IMR-90 (cell line): ENCODE data around the gene PBRM1. TPM values are rescaled to one million over a fixed set of nuclear protein-coding genes. Genes with fewer than 3 reads are reported as not detected.

ENCODE experiments used
- ATAC-seq: fragments of 200-7000 bp; cut with Tn5 transposase; 2 replicates; pipeline ENCODE4 v1.9.1; 2020; ENCODE audit warnings: low read depth, mild to moderate bottlenecking, moderate library complexity
- BruUV-seq: library from RNA; stranded (reverse); fragments of 400-500 nt; replicated peaks from 2 replicates; lab custom pipeline; 2021; lab: Mats Ljungman, UMichigan
- CTCF ChIA-PET: fragments of 300-600 bp; formaldehyde crosslinking; extraction: SDS; loops from one replicate; lab custom pipeline; 2021; ENCODE audit warnings: antibody characterized with exemption; lab: Yijun Ruan, JAX
- POLR2A ChIA-PET: fragments of 300-600 bp; sonication (Branson Sonifier 250); formaldehyde crosslinking; loops from one replicate; lab custom pipeline; 2022; ENCODE audit warnings: antibody characterized with exemption; ENCODE audit not compliant: unreplicated experiment; lab: Charles Lee
- DNase-seq: peaks from one replicate; pipeline ENCODE4 v3.0.0; 2013
- H2AFZ ChIP-seq: replicated peaks from 2 replicates; pipeline ENCODE3; 2013; ENCODE audit warnings: low read length, mild to moderate bottlenecking; ENCODE audit not compliant: poor library complexity
- H2AK5ac ChIP-seq: 2 replicates; pipeline ENCODE4 v1.6.1; 2013; ENCODE audit warnings: low read depth, low read length, inconsistent platforms
- H2AK9ac ChIP-seq: replicated peaks from 2 replicates; pipeline ENCODE3; 2013; ENCODE audit warnings: mild to moderate bottlenecking, low read depth, low read length, moderate library complexity; ENCODE audit not compliant: poor library complexity
- H2BK120ac ChIP-seq: 2 replicates; pipeline ENCODE4 v1.6.1; 2013; ENCODE audit warnings: low read depth, low read length, inconsistent platforms
- H2BK15ac ChIP-seq: 3 replicates; pipeline ENCODE4 v1.6.1; 2013; ENCODE audit warnings: low read depth, low read length, inconsistent platforms
- H2BK20ac ChIP-seq: 2 replicates; pipeline ENCODE4 v1.6.1; 2013; ENCODE audit warnings: low read depth, mild to moderate bottlenecking, inconsistent platforms, low read length, moderate library complexity
- H2BK5ac ChIP-seq: 2 replicates; pipeline ENCODE4 v1.6.1; 2013; ENCODE audit warnings: mild to moderate bottlenecking, low read depth, low read length, inconsistent platforms; ENCODE audit not compliant: poor library complexity, severe bottlenecking
- H3K14ac ChIP-seq: replicated peaks from 2 replicates; pipeline ENCODE4 v1.6.1; 2013; ENCODE audit warnings: low read depth, low read length, inconsistent platforms
- H3K18ac ChIP-seq: 2 replicates; pipeline ENCODE4 v1.6.1; 2013; ENCODE audit warnings: low read depth, low read length, control low read depth
- H3K23ac ChIP-seq: 2 replicates; pipeline ENCODE4 v1.6.1; 2013; ENCODE audit warnings: low read depth, low read length, inconsistent platforms
- H3K27ac ChIP-seq: 2 replicates; pipeline ENCODE4 v1.5.1; 2013; ENCODE audit warnings: mild to moderate bottlenecking, control low read depth, low read length; ENCODE audit not compliant: insufficient read depth
- H3K27me3 ChIP-seq: 2 replicates; pipeline ENCODE4 v1.6.1; 2013; ENCODE audit warnings: low read length; ENCODE audit not compliant: control insufficient read depth, insufficient read depth
- H3K36me3 ChIP-seq: 2 replicates; pipeline ENCODE4 v1.6.1; 2013; ENCODE audit warnings: low read length, mixed read lengths; ENCODE audit not compliant: control insufficient read depth, insufficient read depth
- H3K4ac ChIP-seq: 2 replicates; pipeline ENCODE4 v1.6.1; 2013; ENCODE audit warnings: low read depth, low read length, inconsistent platforms
- H3K4me1 ChIP-seq: 2 replicates; pipeline ENCODE4 v1.6.1; 2013; ENCODE audit warnings: low read length, mixed read lengths; ENCODE audit not compliant: control insufficient read depth, insufficient read depth
- H3K4me2 ChIP-seq: 2 replicates; pipeline ENCODE4 v1.6.1; 2013; ENCODE audit warnings: low read depth, mild to moderate bottlenecking, control low read depth, low read length, moderate library complexity
- H3K4me3 ChIP-seq: 2 replicates; pipeline ENCODE4 v1.5.1; 2013; ENCODE audit warnings: low read depth, mild to moderate bottlenecking, control low read depth, low read length, moderate library complexity; ENCODE audit not compliant: insufficient read depth
- H3K56ac ChIP-seq: 2 replicates; pipeline ENCODE4 v1.6.1; 2013; ENCODE audit warnings: low read length, inconsistent platforms; ENCODE audit not compliant: insufficient read depth; ENCODE audit errors: extremely low read depth
- H3K79me1 ChIP-seq, 2 experiments: 2 replicates each; pipeline ENCODE4 v1.6.1; 2013; ENCODE audit warnings: low read length in 2 of 2, inconsistent platforms in 1 of 2, low read depth in 1 of 2
- H3K9ac ChIP-seq: 2 replicates; pipeline ENCODE4 v1.6.1; 2013; ENCODE audit warnings: low read depth, low read length, control low read depth
- H3K9me1 ChIP-seq: 2 replicates; pipeline ENCODE4 v1.6.1; 2013; ENCODE audit warnings: low read length, inconsistent platforms; ENCODE audit not compliant: insufficient read depth
- H3K9me3 ChIP-seq: 2 replicates; pipeline ENCODE4 v1.6.1; 2013; ENCODE audit warnings: low read length; ENCODE audit not compliant: control insufficient read depth, insufficient read depth
- H4K20me1 ChIP-seq: 2 replicates; pipeline ENCODE4 v1.6.1; 2013; ENCODE audit warnings: low read length, inconsistent platforms; ENCODE audit not compliant: insufficient read depth
- H4K5ac ChIP-seq: 2 replicates; pipeline ENCODE4 v1.6.1; 2013; ENCODE audit warnings: mild to moderate bottlenecking, low read depth, low read length, control low read depth
- H4K8ac ChIP-seq, 2 experiments: 2 replicates each; pipeline ENCODE4 v1.6.1; 2013; ENCODE audit warnings: low read depth in 2 of 2, low read length in 2 of 2, control low read depth in 1 of 2, inconsistent platforms in 1 of 2
- H4K91ac ChIP-seq: 2 replicates; pipeline ENCODE4 v1.6.1; 2013; ENCODE audit warnings: low read depth, low read length, inconsistent platforms; ENCODE audit not compliant: insufficient read depth
- BHLHE40 ChIP-seq: fragments of 150-350 bp; IDR thresholded peaks from 2 replicates; pipeline ENCODE4 v1.6.1; 2016; ENCODE audit warnings: mild to moderate bottlenecking, low read depth, low read length
- CEBPB ChIP-seq: IDR thresholded peaks from 2 replicates; pipeline ENCODE4 v1.6.1; 2012; ENCODE audit warnings: low read depth, low read length, improper control_type of control experiment
- CHD1 ChIP-seq: IDR thresholded peaks from 2 replicates; pipeline ENCODE4 v1.6.1; 2012; ENCODE audit warnings: low read depth, low read length, improper control_type of control experiment
- FOS ChIP-seq: fragments of 150-350 bp; IDR thresholded peaks from 2 replicates; pipeline ENCODE4 v1.6.1; 2016; ENCODE audit warnings: low read depth, low read length
- MAFK ChIP-seq: IDR thresholded peaks from 2 replicates; pipeline ENCODE4 v1.6.1; 2012; ENCODE audit warnings: low read depth, low read length, improper control_type of control experiment
- MAZ ChIP-seq: IDR thresholded peaks from 2 replicates; pipeline ENCODE4 v1.6.1; 2012; ENCODE audit warnings: low read depth, mild to moderate bottlenecking, low read length, improper control_type of control experiment, moderate library complexity, borderline replicate concordance
- MXI1 ChIP-seq: IDR thresholded peaks from 2 replicates; pipeline ENCODE4 v1.6.1; 2012; ENCODE audit warnings: low read depth, mild to moderate bottlenecking, low read length, moderate library complexity, borderline replicate concordance
- NFE2L2 ChIP-seq: fragments of 150-350 bp; IDR thresholded peaks from 2 replicates; pipeline ENCODE4 v1.6.1; 2016; ENCODE audit warnings: low read depth, mild to moderate bottlenecking, low read length
- POLR2A ChIP-seq: IDR thresholded peaks from 2 replicates; pipeline ENCODE4 v1.6.1; 2012; ENCODE audit warnings: mild to moderate bottlenecking, low read depth, low read length
- RAD21 ChIP-seq: IDR thresholded peaks from 2 replicates; pipeline ENCODE4 v1.6.1; 2012; ENCODE audit warnings: low read length, improper control_type of control experiment
- RCOR1 ChIP-seq: IDR thresholded peaks from 2 replicates; pipeline ENCODE4 v1.6.1; 2012; ENCODE audit warnings: mild to moderate bottlenecking, low read length, improper control_type of control experiment; ENCODE audit not compliant: insufficient replicate concordance
- RFX5 ChIP-seq: IDR thresholded peaks from 2 replicates; pipeline ENCODE4 v1.8.0; 2012; ENCODE audit warnings: low read depth, mild to moderate bottlenecking, low read length, moderate library complexity
- SMC3 ChIP-seq: fragments of 150-350 bp; IDR thresholded peaks from 2 replicates; pipeline ENCODE4 v1.6.1; 2016; ENCODE audit warnings: low read depth, mild to moderate bottlenecking, antibody characterized with exemption, low read length, moderate library complexity
- WGBS, 2 experiments: methylation state at CpG; one replicate each; pipeline versions ENCODE4 v1.1.5 to v1.1.7; 2013; ENCODE audit warnings: missing lambda C conversion rate in 2 of 2; ENCODE audit not compliant: insufficient read length in 1 of 2; ENCODE audit errors: extremely low coverage in 2 of 2; 5-methylcytosine and 5-hydroxymethylcytosine counted together
- dilution Hi-C: fragments of 300-500 bp; cut with HindIII; formaldehyde crosslinking; loops from one replicate; pipeline ENCODE4 v1.14.3; 2018; ENCODE audit warnings: low sequenced_read_pairs; ENCODE audit not compliant: unreplicated experiment
- in situ Hi-C: fragments of 300-500 bp; cut with MboI; formaldehyde crosslinking; loops from 3 replicates; pipeline ENCODE4 v1.14.3; 2019; ENCODE audit warnings: low sequenced_read_pairs, inconsistent platforms, mixed read lengths
- intact Hi-C: fragments of 100-400 bp; cut with micrococcal nuclease; formaldehyde crosslinking; loops from 2 replicates; pipeline ENCODE4 v1.10.0; 2022
- polyA plus RNA-seq, 3 experiments: library from polyadenylated mRNA; depleted of rRNA; stranded (reverse); fragments of >200 nt; gene quantifications; 2 replicates each; pipeline ENCODE4 v1.2.3, GENCODE V29; 2012; ENCODE audit warnings: low replicate concordance in 1 of 3
- total RNA-seq: library from RNA; depleted of rRNA; stranded (reverse); fragments of >200 nt; gene quantifications from 2 replicates; pipeline ENCODE4 v1.2.3, GENCODE V29; 2012
- TF ChIP-seq, protein P1 (sequence below): fragments of 150-350 bp; IDR thresholded peaks from 2 replicates; pipeline ENCODE4 v1.6.1; 2017; ENCODE audit warnings: mild to moderate bottlenecking, antibody characterized with exemption, low read length, low read depth
- TF ChIP-seq, protein P2 (sequence below): fragments of 150-350 bp; IDR thresholded peaks from 2 replicates; pipeline ENCODE4 v1.6.1; 2016; ENCODE audit warnings: low read depth, mild to moderate bottlenecking, low read length, moderate library complexity, borderline replicate concordance

The PBRM1 gene
- total and polyA plus RNA-seq, 2 of the 4 experiments (the other 2 are of a cell fraction), result 16.5 to 72.6 TPM

DNA sequence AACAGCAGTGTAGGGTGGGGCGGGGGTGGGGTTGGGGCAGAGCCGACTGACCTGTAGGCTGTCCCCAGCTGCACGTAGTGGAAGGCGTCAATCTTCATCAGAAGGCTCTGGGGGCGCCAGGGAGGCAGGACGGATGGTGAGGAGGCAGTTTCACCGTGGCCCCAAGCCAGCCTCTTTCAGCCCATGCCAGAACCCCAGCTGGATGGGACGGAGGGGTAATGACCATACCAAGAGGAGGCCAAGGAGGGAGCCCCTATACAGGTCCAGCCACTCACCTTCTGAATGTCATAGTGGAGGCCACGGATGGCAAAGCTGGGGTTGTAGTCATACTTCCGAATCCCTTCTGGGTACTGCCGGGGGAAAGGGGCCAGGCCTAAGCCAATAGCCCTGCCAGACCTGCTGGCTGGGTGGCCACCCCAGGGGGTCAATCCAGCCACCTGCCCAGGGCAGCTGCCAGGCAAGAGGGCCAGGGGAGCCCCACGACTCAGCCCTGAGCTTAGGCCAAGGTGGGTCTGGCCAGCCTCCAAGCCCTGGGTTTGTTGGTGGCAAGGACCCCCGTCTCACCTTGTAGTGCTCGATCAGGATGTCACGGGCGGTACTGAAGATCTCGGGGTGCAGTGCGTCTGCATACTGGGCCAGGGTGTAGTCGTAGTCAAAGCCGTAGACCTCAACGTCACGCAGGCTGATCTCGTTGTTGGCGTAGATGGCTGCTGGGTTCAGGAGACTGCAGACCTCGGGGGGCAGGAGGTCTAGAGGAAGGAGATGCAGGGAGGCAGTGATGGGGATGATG is 156.9 kb downstream of the PBRM1 start:
- ATAC-seq, result no peak
- Histone ChIP-seq H3K4me3 (no peak overlapping the region), H3K27me3 (no peaks in the 10 kb centered on the region), H4K91ac (no peak overlapping the region), H3K4me2 (no peak overlapping the region), H3K56ac (no peak overlapping the region), H3K9me1 (peaks cover 23% of the 10 kb centered on the region; the same call in 1 of the 2 replicates), H3K14ac (no peak overlapping the region), H3K36me3 (peaks cover 50% of the 10 kb centered on the region), H2AFZ (no peak overlapping the region), H4K20me1 (peaks cover 49% of the 10 kb centered on the region), H3K4me1 (peaks cover 21% of the 10 kb centered on the region), H4K5ac (no peak overlapping the region), H3K27ac (no peak overlapping the region), H2BK20ac (no peak overlapping the region), H3K4ac (no peak overlapping the region), H2BK15ac (no peak overlapping the region), H3K79me1 (peaks cover 16 to 77% of the 10 kb centered on the region in 2 experiments), H3K23ac (no peak overlapping the region; the same call in 1 of the 2 replicates), H2BK5ac (no peak overlapping the region), H3K9ac (no peak overlapping the region), H2AK5ac (no peak overlapping the region), H3K9me3 (no peaks in the 10 kb centered on the region), H2AK9ac (no peak overlapping the region), H3K18ac (no peak overlapping the region), H2BK120ac (no peak overlapping the region), H4K8ac (no peak overlapping the region)
- dilution Hi-C loops, result no loop called here
- no peak for DNase-seq
- in situ Hi-C loops, result no loop called here
- no TSS peak for BruUV-seq
- POLR2A ChIA-PET, result no interaction called here
- 86% methylated on average over 18 of the region's 25 CpGs; no CpG with 5 or more reads in 1 of the 2 experiments for WGBS, 2 experiments
- intact Hi-C loops, result no loop called here
- CTCF ChIA-PET, result no interaction called here
- TF ChIP-seq, protein P1, sequence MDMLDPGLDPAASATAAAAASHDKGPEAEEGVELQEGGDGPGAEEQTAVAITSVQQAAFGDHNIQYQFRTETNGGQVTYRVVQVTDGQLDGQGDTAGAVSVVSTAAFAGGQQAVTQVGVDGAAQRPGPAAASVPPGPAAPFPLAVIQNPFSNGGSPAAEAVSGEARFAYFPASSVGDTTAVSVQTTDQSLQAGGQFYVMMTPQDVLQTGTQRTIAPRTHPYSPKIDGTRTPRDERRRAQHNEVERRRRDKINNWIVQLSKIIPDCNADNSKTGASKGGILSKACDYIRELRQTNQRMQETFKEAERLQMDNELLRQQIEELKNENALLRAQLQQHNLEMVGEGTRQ, result no peak
- no peak for TF ChIP-seq MAFK
- TF ChIP-seq MAZ, result no peak
- TF ChIP-seq CHD1, result no peak
- no peak for TF ChIP-seq FOS
- no peak for TF ChIP-seq SMC3
- TF ChIP-seq, protein P2, sequence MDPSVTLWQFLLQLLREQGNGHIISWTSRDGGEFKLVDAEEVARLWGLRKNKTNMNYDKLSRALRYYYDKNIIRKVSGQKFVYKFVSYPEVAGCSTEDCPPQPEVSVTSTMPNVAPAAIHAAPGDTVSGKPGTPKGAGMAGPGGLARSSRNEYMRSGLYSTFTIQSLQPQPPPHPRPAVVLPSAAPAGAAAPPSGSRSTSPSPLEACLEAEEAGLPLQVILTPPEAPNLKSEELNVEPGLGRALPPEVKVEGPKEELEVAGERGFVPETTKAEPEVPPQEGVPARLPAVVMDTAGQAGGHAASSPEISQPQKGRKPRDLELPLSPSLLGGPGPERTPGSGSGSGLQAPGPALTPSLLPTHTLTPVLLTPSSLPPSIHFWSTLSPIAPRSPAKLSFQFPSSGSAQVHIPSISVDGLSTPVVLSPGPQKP, result no peak
- TF ChIP-seq CEBPB, result no peak
- no peak for TF ChIP-seq MXI1
- TF ChIP-seq NFE2L2, result no peak
- no peak for TF ChIP-seq POLR2A
- no peak for TF ChIP-seq RAD21
- no peak for TF ChIP-seq RFX5
- TF ChIP-seq BHLHE40, result no peak
- TF ChIP-seq RCOR1, result no peak
